K562 treated with DMSO at 1 percent for 48 hours (cell line): ENCODE measurements around the gene DTX4. TPM values are rescaled to one million over a fixed set of nuclear protein-coding genes. Genes with fewer than 3 reads are reported as not detected.

ENCODE experiments used
- total RNA-seq: library from RNA; unstranded; fragments of 300-600 nt; gene quantifications from 2 replicates; pipeline ENCODE4 v1.2.3, GENCODE V29; 2022; ENCODE audit warnings: low replicate concordance; ENCODE audit errors: extremely low read depth

Gene DTX4
- total RNA-seq, result not detected in 2 replicates

GRCh38 chr11:59171508-59172322 lies at the start of gene DTX4:
DTX4 (plus strand) TSS chr11:59172132; CDS start chr11:59172596, 464 bp downstream.

GRCh38 chr11:59142530-59143507 lies 29.1 kb upstream of the DTX4 start, which contains the start of gene FAM111A:
FAM111A (plus strand) TSS chr11:59142856; CDS start chr11:59148873, 6,017 bp downstream.

GRCh38 chr11:59212744-59213631 lies 41.1 kb downstream of the DTX4 start, which contains the start of gene MPEG1:
MPEG1 (minus strand) TSS chr11:59212927; CDS start chr11:59212865, 62 bp downstream.

Other genes with a start within 250 kb of the DTX4 start
- not detected in 2 replicates for gene GLYATL1, start 232.6 kb upstream of the DTX4 start, total RNA-seq
- gene GLYATL1B, start 85.8 kb upstream of the DTX4 start, total RNA-seq, result not detected in 2 replicates
- not detected in 2 replicates for gene FAM111B, start 64.9 kb upstream of the DTX4 start, total RNA-seq
- not detected in 2 replicates for gene FAM111A, start 29.3 kb upstream of the DTX4 start, total RNA-seq
- gene MPEG1, start 40.8 kb downstream of the DTX4 start, total RNA-seq, result not detected in 2 replicates
- gene OR5AN1, start 186.8 kb downstream of the DTX4 start, total RNA-seq, result not detected in 2 replicates